GM18517 (cell line): ENCODE measurements around the gene KIF6.

Source experiments
- ATAC-seq: cut with Tn5 transposase; IDR thresholded peaks from one replicate; pipeline ENCODE4 v1.9.1; 2021; ENCODE audit warnings: mild to moderate bottlenecking, moderate library complexity; ENCODE audit not compliant: unreplicated experiment

KIF6 gene

DNA sequence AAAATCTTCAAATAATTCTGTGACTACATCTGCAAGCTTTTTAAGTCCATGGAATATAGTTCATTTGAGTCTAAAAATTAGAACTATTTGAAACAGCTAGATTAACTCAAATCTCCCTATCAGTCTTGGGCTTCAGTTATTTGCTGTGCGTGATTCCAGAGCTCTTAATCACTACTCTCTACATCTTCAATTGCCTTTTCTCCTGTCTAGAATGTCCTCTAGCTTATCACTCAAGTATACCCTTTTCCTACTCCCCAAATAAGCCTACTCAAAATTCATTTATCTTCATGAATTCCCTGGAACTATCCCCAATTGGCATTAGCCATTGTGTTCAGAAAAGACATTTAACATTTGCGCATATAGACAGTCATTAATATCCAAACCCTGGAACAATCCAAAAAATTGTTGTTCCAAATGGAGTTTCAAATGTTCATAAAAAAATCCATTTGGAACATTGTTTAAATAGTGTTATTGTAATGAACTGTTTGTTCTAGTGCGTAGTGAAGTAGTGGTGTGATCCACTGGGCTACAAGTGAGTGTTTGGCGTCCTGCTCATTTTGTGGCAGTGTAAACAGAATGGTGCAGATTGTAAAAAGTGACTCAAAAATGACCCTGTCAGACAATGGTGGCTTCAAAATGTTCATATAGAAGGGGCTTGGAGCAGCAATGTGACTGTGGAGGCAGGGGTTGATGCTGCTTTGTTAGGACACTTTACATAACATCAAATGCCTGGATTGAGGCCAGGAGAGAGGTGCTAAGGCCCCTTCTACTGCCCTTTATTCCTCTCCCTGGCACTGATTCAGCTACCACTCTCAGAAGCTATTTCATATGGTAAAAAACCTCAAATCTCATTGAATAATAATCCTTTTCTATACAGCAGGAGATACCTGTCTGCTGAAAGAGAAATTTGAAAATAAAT, 122.3 kb downstream of the KIF6 start:
- ATAC-seq: no peak

DNA sequence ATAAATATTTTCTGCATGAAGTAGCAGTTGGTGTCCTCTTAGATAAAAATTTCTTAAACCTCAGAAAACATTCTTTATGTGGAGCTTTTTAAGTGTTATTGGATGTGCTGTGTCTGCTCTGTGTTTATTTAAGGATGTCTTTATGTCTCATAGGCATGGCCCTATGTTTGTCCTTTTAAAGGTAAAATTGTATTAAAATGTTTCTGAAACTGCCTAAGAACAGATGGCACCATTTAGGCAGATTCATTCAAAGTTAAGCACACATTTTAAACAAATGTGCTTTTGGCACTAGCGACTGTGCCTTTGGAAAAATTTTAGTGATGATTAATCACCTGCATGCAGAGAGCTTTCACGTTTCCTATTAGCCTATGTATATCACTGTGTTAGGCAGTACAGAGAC, 125.2 kb downstream of the KIF6 start:
- no peak for ATAC-seq

GRCh38 chr6:39599341-39599740, 125.9 kb downstream of the KIF6 start:
- no peak for ATAC-seq

DNA sequence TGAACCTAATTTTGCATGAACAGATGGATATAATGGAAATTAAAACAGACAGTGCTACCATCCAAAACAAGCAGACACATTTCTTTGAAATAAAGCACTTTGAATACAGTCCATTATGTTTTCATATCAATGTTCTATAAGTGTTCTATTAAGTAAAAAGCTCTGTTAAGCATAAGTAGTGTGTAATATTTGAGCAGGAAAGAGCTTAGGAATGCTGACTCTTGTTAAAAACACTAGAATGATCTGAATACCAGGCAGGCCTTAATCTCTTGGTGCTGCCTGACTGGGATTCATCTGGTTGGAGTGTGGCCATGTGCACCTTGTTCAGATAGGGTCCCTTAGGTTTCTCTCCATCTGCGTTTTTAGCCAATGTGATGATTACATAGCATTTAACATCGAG, 130.9 kb downstream of the KIF6 start:
- ATAC-seq: no peak

GRCh38 chr6:39593646-39594045, 131.6 kb downstream of the KIF6 start:
- ATAC-seq: no peak

DNA sequence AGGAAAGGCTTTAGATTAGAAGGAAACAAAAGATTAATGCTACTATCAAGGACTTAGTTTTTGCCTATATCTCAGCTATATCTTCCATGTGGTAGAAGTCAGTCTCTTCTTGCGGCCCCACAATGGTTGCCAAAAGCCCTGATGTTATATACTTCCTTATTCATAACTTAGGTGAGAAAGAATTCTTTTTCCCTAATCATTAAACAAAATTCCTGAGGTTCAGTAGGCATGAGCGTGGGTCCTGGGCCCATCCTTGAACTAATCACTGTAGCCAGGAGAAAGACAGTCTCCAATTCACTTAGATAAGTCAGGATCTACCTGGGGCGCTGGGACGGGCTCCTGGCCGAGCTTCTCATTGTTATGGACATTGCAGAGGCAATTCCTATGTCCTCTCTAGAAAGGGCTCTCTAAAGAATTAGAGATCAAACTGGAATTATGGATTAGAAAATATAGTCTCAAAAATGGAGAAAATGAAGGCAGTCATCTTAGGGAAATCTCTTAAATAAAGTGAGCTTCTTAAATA, 134.3 kb downstream of the KIF6 start:
- ATAC-seq: no peak

DNA sequence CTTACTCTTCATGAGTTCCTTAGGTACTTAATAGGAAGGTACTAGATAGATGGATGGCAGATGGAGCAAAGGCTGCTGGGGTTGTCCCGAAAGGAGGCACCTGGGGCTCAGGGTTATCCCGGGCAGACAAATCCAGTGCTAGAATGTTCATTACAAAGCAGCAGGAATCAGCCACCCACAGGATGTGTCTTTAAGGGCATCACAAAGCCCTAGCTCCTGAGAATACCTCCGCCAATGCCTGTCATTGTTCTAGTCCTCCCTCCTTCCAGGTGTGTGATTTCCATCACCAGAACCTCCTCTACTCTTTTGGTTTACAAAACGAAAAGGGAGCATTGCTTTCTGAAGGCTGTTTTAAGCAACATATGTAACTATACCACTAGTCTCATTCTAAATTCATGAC, 138.1 kb downstream of the KIF6 start:
- ATAC-seq: no peak

DNA sequence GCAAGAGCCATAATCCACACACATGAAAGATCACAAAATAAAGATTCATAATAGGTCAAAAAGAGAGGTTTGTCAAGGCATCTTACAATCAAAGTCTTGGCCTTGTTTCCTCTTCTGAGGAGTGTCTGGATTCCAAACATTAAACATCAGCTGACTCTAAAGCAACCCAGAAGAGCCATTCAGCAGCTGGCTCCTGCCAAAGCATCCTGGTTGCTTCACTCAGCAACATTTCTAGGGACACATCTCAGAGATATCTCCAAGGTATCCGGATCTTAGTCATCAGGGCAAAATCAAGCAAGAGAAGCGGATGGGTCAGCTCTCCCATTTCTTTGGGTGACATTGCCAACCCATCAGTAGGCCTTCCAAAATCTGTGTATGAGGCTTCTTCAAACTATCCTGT, 139.6 kb downstream of the KIF6 start:
- ATAC-seq: no peak

- no peak for ATAC-seq
These were observed 147.6 kb downstream of the KIF6 start for GRCh38 chr6:39577446-39578165.

DNA sequence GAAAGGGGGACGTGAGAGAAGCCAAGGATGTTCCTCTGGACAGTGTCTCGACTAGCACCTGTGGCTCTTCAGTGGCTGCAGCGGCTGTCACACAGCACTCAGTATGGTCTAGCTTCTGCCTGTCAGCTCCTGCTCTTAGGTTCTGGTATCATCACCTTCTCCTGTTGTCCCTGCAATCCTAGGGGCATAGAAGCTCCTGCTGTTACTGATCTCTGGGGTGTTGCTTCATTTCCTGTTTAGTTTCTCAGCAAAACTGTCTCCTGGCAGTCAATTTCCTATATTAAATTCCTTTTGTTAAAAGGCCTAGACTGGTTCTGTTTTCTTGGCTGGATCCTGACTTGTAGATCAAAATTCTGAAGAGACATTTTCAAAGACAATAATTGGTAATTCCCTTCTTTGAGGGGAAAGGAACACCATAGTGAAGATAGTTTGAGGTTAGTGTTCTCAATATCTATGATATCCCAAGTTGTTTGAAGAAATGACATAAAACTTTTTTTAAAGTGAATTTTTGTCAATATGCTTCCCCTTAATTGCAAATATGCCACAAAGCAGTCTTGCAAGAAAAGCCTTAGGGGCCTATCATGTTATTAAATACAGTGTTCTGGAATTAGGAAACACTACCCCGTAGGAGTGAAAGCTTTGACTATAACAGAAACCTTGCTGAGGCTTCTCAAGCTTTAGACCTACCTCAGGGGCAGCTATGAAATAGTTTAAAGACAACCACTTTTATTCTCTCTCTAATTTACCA, 148.5 kb downstream of the KIF6 start:
- ATAC-seq: no peak

- ATAC-seq: no peak
These were observed 150.2 kb downstream of the KIF6 start for GRCh38 chr6:39574991-39575390.

- no peak for ATAC-seq
These were observed 151.7 kb downstream of the KIF6 start for GRCh38 chr6:39573541-39573940.

DNA sequence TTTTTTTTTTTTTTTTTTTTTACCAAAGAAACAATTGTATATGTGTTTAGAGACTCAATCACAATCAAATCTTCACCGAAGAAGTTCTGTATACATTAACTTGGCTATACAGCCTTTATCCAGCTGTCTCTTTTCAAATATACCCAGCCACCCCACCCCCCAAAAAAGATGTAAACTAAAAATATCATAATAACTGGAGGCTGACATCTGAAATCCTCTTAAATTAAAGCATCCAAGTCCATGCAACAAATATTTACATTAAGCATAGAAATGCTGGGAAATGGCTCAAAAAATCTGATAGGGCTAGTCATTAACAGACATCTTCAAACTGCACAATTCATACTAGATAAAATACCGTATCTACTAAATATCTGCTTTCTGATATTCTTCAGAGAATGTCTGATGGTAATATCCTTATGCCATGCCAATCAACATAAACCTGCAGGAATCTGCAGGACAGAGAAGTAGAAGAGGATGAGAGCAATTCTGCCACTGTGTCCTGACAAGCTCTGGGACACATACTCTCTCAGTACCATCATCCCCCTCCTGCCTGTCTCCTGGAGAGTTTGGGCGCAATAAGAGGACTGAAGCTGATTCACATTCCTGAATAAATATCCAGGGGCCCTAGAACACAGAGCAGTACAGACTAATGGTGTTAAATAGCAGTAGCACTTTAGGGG, 152.4 kb downstream of the KIF6 start:
- no peak for ATAC-seq

DNA sequence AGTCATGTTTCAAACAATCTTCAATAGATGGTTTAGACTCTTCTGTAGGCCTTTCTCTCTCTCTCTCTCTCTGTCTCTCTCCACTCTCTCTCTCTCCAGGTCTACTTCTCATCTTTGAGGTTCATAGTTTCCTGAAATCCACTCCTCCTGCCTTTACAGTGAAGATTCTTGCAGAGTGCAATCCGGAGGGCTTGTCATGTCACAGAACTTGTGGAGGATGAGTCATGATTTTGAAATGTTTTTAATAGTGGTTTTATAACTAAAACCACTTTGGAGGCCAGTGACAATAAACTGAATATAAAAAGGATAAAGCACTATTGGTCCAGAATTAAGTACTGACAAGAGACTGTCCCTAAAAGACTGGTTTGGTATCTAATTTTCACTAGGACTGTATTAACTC, 156.3 kb downstream of the KIF6 start:
- ATAC-seq: no peak

GRCh38 chr6:39567091-39567490, 158.1 kb downstream of the KIF6 start:
- no peak for ATAC-seq

GRCh38 chr6:39566456-39566855, 158.8 kb downstream of the KIF6 start:
- no peak for ATAC-seq

DNA sequence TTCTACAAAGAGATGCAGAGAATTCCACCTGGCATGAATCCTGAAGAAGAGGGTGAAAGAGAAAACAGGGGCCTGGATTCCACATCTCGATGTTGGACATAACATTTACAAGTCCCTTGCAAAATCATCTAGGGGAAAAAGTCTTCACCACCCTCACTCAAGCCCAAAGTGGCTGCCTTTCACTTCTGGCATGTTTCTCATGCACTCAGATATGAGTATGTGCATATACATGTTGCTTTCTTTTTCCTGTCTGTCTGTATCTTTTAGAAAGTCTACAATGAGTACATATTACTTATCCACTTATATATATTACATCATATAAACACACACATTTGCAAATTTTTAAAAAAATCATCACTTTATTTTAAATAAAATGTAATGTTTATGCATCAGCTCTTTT, 159.3 kb downstream of the KIF6 start:
- ATAC-seq: no peak

DNA sequence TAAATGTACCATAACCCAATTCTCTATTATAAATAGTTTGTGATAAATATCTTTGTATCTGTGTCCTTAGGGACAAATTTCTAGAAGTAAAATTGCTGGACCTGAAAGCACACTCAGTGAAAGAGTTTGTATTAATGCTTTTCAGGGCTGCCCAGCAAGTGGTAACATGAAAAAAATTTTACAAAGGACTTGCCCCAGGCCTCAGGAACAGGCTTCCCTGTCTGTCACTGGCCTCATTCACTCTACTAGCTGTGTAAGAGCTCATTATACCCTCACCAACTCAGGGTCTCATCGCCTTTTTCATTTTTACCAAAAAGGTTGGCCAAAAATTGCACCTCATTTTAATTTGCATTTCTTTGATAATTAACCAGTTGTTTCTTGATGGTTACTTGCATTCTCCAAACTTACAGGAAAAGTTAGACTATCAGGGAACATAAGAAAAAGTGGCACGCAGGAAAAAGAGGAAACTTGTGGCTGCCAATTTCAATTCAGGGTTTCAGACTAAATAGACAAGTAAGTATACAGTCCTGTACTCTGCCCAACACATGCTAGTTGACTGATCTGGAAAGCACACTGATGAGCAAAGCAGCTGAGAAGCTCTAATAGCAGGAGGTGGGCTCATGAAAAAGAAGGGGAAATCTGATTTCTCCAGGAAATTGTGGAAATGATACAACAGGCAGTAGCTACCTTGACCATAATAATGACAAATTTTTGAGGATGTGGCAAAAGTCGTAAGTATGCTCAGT, 161.5 kb downstream of the KIF6 start:
- ATAC-seq: no peak

- ATAC-seq: no peak
These were observed 163.5 kb downstream of the KIF6 start for GRCh38 chr6:39561536-39562266.
